Stomach (tissue), 4 donors: ENCODE results near the gene SIT1.

Experiments
- CTCF ChIP-seq, 7 experiments: fragments of 450-650 bp in 4 of 7; fragments of 200-600 bp in 3 of 7; sonication (generic) in 3 of 7; IDR thresholded peaks; one replicate each; pipeline ENCODE4 v1.5.1; 2016 to 2019; ENCODE audit warnings: antibody characterized with exemption in 7 of 7, control low read depth in 2 of 7, mild to moderate bottlenecking in 1 of 7
- POLR2A ChIP-seq, 4 donors: fragments of 450-650 bp; IDR thresholded peaks; one replicate each; pipeline ENCODE4 v1.6.1; 2016; ENCODE audit warnings: antibody characterized with exemption in 4 of 4, control low read depth in 2 of 4, mild to moderate bottlenecking in 1 of 4, moderate library complexity in 1 of 4
- POLR2AphosphoS5 ChIP-seq, 3 donors: sonication (generic); formaldehyde crosslinking; IDR thresholded peaks; one replicate each; pipeline ENCODE4 v1.6.1; 2016; ENCODE audit warnings: antibody characterized with exemption in 3 of 3

DNA sequence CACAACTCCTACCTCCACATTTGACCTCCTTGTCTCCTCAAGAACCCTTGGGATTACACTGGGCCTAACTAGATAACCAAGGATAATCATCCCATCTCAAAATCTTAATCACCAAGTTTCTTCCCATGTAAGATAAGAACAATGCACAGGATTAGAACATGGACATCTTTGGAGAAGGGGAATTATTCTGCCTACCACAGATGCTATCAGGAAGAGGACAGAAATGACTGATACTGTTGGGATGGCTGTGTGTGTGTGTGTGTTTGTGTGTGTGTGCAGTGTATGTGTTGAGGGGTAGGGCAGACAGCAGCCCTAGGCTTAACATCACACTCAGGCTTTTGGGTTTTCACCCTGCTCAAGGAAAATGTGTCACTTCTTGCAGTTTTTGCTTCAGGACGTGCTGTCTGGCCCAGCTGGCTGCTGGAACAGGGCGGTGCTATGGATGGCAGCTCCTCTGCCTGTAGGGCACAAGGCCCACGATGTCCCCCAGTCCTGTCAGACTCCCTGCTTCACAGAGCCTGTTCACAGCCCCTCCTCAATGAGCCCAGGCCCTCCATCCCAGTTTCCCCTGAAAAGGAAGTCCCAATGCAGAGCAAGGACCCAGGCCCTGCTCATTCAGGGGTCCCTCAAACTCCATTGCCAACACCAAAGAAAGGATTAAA, 30.7 kb upstream of the SIT1 start:
- peak in 2 of 3 donors; percentile 2 to 44 for TF ChIP-seq POLR2AphosphoS5 (IDR thresholded peaks at IDR 0.05)
- TF ChIP-seq CTCF (IDR thresholded peaks at IDR 0.05): no peak
- TF ChIP-seq POLR2A (IDR thresholded peaks at IDR 0.05): no peak
